ENCODE results near the gene SHROOM3.

The SHROOM3 gene

GRCh38 chr4:76589872-76590797 lies 155.1 kb downstream of the SHROOM3 start:
- peak; percentile 97 for ATAC-seq
- TF ChIP-seq ZC3H10 (CRISPR knock-in tag; IDR thresholded peaks at IDR 0.05) (no peak), CSDC2 (CRISPR knock-in tag; IDR thresholded peaks at IDR 0.05) (0 out of 2 replicates have a peak, but pooled peaks have one; percentile 52), ZFP3 (CRISPR knock-in tag; IDR thresholded peaks at IDR 0.05) (0 out of 2 replicates have a peak, but pooled peaks have one; percentile 2), ISL1 (CRISPR knock-in tag; IDR thresholded peaks at IDR 0.05) (peak; percentile 92)

DNA sequence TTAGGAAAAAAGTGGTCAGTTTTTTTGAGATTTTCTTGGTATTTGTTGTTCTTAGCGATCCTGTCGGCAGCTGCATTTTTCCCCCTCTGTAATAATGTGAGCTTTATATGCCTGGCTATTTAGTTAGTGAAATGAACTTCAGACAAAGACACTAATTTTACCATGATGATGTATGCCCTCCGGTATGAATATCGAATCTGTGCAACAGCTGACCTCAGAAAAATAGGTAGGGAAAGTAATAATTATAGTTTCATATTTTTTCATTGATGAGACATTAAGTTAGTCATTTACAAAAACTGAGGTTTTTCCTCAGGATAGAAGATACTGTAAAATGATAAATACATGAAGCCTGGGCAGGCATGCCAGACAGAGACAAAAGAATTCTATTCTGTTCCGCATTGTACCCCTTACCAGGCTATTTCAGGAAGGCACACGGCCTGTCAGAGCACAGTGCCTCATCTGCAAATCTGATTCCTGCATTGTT lies 155.8 kb downstream of the SHROOM3 start:
- peak; percentile 74 for ATAC-seq
- TF ChIP-seq ISL1 (CRISPR knock-in tag; IDR thresholded peaks at IDR 0.05) (peak; percentile 30), BACH2 (CRISPR knock-in tag; IDR thresholded peaks at IDR 0.05; ENCODE audit: borderline replicate concordance) (no peak)

DNA sequence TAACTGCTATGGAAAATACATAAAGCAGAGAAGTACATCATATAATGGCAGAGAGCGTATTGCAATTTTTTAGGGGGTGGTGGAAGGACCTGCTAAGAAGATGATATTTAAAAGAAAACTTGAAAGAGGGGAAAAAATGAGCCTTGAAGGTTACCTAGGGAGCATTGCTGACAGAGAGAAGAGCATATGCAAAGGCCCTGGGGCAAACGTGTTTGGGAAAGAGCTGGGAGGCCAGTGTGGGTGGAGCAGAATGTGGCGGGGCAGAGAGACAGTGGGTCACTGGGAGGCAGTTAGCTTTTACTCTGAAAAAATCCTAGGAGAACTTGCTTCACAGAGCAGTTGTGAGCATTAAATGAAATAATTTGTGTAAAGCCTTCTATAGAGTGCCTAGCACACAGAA lies 157.0 kb downstream of the SHROOM3 start:
- TF ChIP-seq ZC3H10 (CRISPR knock-in tag; IDR thresholded peaks at IDR 0.05) (no peak), OSR1 (CRISPR knock-in tag; IDR thresholded peaks at IDR 0.05) (no peak)
- ATAC-seq: no peak

- no peak for ATAC-seq
- TF ChIP-seq PATZ1 (CRISPR knock-in tag; IDR thresholded peaks at IDR 0.05; ENCODE audit: borderline replicate concordance) (no peak), GLIS3 (CRISPR knock-in tag; IDR thresholded peaks at IDR 0.05) (no peak), TOX (CRISPR knock-in tag; IDR thresholded peaks at IDR 0.05; ENCODE audit: borderline replicate concordance) (no peak), ESRRG (CRISPR knock-in tag; IDR thresholded peaks at IDR 0.05) (no peak), BACH2 (CRISPR knock-in tag; IDR thresholded peaks at IDR 0.05; ENCODE audit: borderline replicate concordance) (no peak), ZFP30 (CRISPR knock-in tag; IDR thresholded peaks at IDR 0.05) (no peak), RARB (CRISPR knock-in tag; IDR thresholded peaks at IDR 0.05) (no peak)
These were observed 157.4 kb downstream of the SHROOM3 start for GRCh38 chr4:76592460-76592859.

DNA sequence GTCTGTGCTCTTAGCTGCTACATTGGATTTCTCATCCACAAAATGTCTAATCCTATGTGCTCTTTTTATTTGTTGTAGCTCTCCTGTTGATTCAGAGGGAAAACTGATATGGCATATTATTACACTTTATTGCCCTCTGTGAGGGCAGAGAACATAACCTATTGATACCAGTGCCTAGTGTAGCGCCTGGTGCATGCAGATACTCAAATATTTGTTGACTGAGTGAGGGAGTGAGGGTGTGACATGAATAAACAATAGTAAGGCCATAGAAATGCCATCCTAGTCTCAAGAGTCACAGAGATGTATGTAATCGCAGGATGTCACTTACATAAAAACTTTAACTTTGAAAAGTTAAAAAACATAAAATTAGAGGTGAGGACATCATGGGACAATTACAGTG lies 159.1 kb downstream of the SHROOM3 start:
- ATAC-seq: no peak
- TF ChIP-seq ESRRG (CRISPR knock-in tag; IDR thresholded peaks at IDR 0.05) (no peak), TCF4 (CRISPR knock-in tag; IDR thresholded peaks at IDR 0.05; ENCODE audit: borderline replicate concordance) (no peak), TSHZ2 (CRISPR knock-in tag; IDR thresholded peaks at IDR 0.05) (no peak), PATZ1 (CRISPR knock-in tag; IDR thresholded peaks at IDR 0.05; ENCODE audit: borderline replicate concordance) (no peak), PPARA (CRISPR knock-in tag; IDR thresholded peaks at IDR 0.05; ENCODE audit: borderline replicate concordance) (no peak), RARB (CRISPR knock-in tag; IDR thresholded peaks at IDR 0.05) (no peak)
- TF ChIP-seq, protein P1, sequence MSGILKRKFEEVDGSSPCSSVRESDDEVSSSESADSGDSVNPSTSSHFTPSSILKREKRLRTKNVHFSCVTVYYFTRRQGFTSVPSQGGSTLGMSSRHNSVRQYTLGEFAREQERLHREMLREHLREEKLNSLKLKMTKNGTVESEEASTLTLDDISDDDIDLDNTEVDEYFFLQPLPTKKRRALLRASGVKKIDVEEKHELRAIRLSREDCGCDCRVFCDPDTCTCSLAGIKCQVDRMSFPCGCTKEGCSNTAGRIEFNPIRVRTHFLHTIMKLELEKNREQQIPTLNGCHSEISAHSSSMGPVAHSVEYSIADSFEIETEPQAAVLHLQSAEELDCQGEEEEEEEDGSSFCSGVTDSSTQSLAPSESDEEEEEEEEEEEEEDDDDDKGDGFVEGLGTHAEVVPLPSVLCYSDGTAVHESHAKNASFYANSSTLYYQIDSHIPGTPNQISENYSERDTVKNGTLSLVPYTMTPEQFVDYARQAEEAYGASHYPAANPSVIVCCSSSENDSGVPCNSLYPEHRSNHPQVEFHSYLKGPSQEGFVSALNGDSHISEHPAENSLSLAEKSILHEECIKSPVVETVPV (CRISPR knock-in tag; IDR thresholded peaks at IDR 0.05): no peak
